Breast epithelium (tissue), 4 donors: ENCODE data around the gene PRLH. TPM values are rescaled to one million over a fixed set of nuclear protein-coding genes. Genes with fewer than 3 reads are reported as not detected.
"Not testable (repeated sequence)": the region's sequence is repeated elsewhere in the genome, so short reads cannot be mapped to it uniquely, and the experiment has no call there.

Experiments
- DNase-seq, 2 donors: peaks; one replicate each; pipeline ENCODE4 v3.0.0-alpha.2; 2019; ENCODE audit warnings: low spot score in 2 of 2
- H3K27ac ChIP-seq, 2 donors: fragments of 200-600 bp; sonication (generic) in 1 of 2; one replicate each; pipeline ENCODE4 v1.5.1; 2016 to 2019; ENCODE audit warnings: mild to moderate bottlenecking in 1 of 2
- H3K27me3 ChIP-seq, 2 donors: fragments of 200-600 bp; sonication (generic) in 1 of 2; one replicate each; pipeline versions ENCODE4 v1.5.1 to v1.6.0; 2017 to 2019; ENCODE audit warnings: control low read depth in 1 of 2, mild to moderate bottlenecking in 1 of 2
- H3K36me3 ChIP-seq: fragments of 200-600 bp; one replicate; pipeline ENCODE4 v1.5.1; 2019
- H3K4me1 ChIP-seq, 2 donors: fragments of 200-600 bp; sonication (generic); one replicate each; pipeline ENCODE4 v1.5.1; 2016 to 2019; ENCODE audit warnings: control low read depth in 1 of 2
- H3K4me3 ChIP-seq, 3 donors: fragments of 200-600 bp; sonication (generic); 1 replicate in 2 of 3; 2 replicates in 1 of 3; pipeline ENCODE4 v1.5.1; 2016 to 2019; ENCODE audit warnings: mild to moderate bottlenecking in 3 of 3, moderate library complexity in 2 of 3
- H3K9me3 ChIP-seq, 2 donors: fragments of 200-600 bp; sonication (generic) in 1 of 2; one replicate each; pipeline ENCODE4 v1.5.1; 2016 to 2019; ENCODE audit warnings: control low read depth in 1 of 2
- POLR2A ChIP-seq: fragments of 450-650 bp; IDR thresholded peaks from one replicate; pipeline ENCODE4 v1.6.1; 2016; ENCODE audit warnings: antibody characterized with exemption, mild to moderate bottlenecking, moderate library complexity
- POLR2AphosphoS5 ChIP-seq, 3 donors: sonication (generic); formaldehyde crosslinking; IDR thresholded peaks; one replicate each; pipeline ENCODE4 v1.6.1; 2017; ENCODE audit warnings: antibody characterized with exemption in 3 of 3
- intact Hi-C: fragments of 100-400 bp; cut with DNase I; formaldehyde crosslinking; loops from one replicate; pipeline ENCODE4 v1.15.1; 2023; ENCODE audit warnings: low total_unique reads
- total RNA-seq, 3 donors: library from RNA; depleted of rRNA; stranded (reverse); fragments of >200 nt; gene quantifications; one replicate each; pipeline ENCODE4 v1.1.0, GENCODE V29; 2016
- TF ChIP-seq, protein P1 (sequence below), 3 donors: fragments of 450-650 bp; IDR thresholded peaks; one replicate each; pipeline ENCODE4 v1.5.1; 2016 to 2017; ENCODE audit warnings: antibody characterized with exemption in 3 of 3, mild to moderate bottlenecking in 3 of 3, moderate library complexity in 3 of 3

PRLH gene
- total RNA-seq, 3 donors from 2014 or later: not detected

GRCh38 chr2:237603718-237604362 lies 37.5 kb downstream of the PRLH start:
- no peaks in the 10 kb centered on the region for H3K27me3 ChIP-seq
- intact Hi-C loops: no loop called here
- no peaks in the 10 kb centered on the region for H3K4me1 ChIP-seq
- H3K36me3 ChIP-seq: no peaks in the 10 kb centered on the region
- TF ChIP-seq POLR2AphosphoS5 (IDR thresholded peaks at IDR 0.05) (peak; percentile 31 to 54 (median 40)), POLR2A (no peak)
- TF ChIP-seq, protein P1, sequence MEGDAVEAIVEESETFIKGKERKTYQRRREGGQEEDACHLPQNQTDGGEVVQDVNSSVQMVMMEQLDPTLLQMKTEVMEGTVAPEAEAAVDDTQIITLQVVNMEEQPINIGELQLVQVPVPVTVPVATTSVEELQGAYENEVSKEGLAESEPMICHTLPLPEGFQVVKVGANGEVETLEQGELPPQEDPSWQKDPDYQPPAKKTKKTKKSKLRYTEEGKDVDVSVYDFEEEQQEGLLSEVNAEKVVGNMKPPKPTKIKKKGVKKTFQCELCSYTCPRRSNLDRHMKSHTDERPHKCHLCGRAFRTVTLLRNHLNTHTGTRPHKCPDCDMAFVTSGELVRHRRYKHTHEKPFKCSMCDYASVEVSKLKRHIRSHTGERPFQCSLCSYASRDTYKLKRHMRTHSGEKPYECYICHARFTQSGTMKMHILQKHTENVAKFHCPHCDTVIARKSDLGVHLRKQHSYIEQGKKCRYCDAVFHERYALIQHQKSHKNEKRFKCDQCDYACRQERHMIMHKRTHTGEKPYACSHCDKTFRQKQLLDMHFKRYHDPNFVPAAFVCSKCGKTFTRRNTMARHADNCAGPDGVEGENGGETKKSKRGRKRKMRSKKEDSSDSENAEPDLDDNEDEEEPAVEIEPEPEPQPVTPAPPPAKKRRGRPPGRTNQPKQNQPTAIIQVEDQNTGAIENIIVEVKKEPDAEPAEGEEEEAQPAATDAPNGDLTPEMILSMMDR (IDR thresholded peaks at IDR 0.05): no peak
- peak overlapping the region; percentile 42 to 69 for H3K27ac ChIP-seq
- H3K9me3 ChIP-seq: no peaks in the 10 kb centered on the region
- peak in 1 of 2 donors; percentile 36 for DNase-seq
- H3K4me3 ChIP-seq: peak overlapping the region in 2 of 3 donors; percentile 22 to 46

GRCh38 chr2:237604391-237604790 lies 38.0 kb downstream of the PRLH start:
- H3K4me1 ChIP-seq: no peaks in the 10 kb centered on the region
- no peaks in the 10 kb centered on the region for H3K27me3 ChIP-seq
- TF ChIP-seq, protein P1 (IDR thresholded peaks at IDR 0.05): no peak
- TF ChIP-seq POLR2A (no peak), POLR2AphosphoS5 (IDR thresholded peaks at IDR 0.05) (no peak)

GRCh38 chr2:237604960-237605359 lies 38.6 kb downstream of the PRLH start:
- intact Hi-C loops: no loop called here
- no peak overlapping the region for H3K27ac ChIP-seq
- H3K36me3 ChIP-seq: no peaks in the 10 kb centered on the region
- DNase-seq: no peak
- no peaks in the 10 kb centered on the region for H3K4me1 ChIP-seq
- no peak overlapping the region for H3K4me3 ChIP-seq
- no peaks in the 10 kb centered on the region for H3K27me3 ChIP-seq
- TF ChIP-seq, protein P1 (IDR thresholded peaks at IDR 0.05): no peak
- TF ChIP-seq POLR2AphosphoS5 (IDR thresholded peaks at IDR 0.05) (no peak), POLR2A (no peak)
- no peaks in the 10 kb centered on the region for H3K9me3 ChIP-seq

More at GRCh38 chr2:237604391-237604790, 38.0 kb downstream of the PRLH start:
- Histone ChIP-seq H3K9me3 (no peaks in the 10 kb centered on the region), H3K4me3 (no peak overlapping the region), H3K36me3 (no peaks in the 10 kb centered on the region), H3K27ac (no peak overlapping the region)
- no peak for DNase-seq
- intact Hi-C loops: no loop called here

DNA sequence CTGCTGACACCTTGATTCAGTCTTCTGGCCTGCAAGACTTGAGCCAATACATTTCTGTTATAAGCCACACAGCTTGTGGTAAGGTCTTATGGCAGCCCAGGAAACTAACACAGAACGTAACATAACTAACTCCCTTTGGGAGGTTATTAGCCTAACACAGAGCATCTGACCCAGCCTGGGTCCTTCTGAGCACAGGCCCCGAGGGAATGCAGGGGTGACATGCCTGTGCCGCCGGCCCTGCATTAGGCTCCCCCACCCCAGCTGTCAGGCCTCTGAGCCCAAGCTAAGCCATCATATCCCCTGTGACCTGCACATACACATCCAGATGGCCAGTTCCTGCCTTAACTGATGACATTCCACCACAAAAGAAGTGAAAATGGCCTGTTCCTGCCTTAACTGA lies 40.1 kb downstream of the PRLH start:
- DNase-seq, H3K4me3 ChIP-seq, H3K36me3 ChIP-seq, H3K27ac ChIP-seq, H3K9me3 ChIP-seq, H3K27me3 ChIP-seq, H3K4me1 ChIP-seq, intact Hi-C loops: not testable (repeated sequence)

DNA sequence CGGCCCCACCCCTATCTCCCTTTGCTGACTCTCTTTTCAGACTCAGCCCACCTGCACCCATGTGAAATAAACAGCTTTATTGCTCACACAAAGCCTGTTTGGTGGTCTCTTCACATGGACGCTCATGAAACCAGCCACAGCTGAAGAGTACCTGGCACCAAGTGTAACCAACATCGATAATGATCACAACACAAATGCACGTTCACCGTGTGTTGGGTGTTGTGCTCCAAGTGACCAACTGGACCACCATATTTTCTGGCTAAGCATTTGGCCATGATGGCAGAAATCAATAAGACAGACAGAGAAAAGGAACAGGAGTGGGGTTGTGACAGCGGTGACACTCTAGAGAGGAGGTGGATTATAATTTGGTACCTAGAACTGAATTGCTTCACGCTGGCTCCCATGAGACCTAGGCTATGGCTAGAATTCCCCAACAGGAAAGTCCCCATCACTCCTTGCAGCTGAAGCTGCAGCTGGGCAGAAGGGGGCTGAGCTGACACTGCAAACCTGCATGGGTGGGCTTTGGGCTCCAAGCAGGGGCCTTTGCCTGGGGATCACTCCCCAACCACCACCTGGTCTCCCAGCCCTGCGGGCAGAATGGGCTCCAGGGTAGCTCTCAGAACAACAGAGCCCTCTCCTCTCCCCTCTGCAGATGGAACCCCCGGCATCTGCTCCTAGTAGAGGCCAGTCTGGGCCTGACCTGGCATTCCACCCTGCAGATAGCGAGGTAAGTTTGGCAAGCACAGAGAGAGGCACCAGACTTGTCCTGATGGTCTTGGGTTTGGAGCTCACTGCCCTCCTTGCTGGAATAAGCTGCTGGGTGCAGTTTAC lies 46.4 kb downstream of the PRLH start:
- intact Hi-C loops: no loop called here
- no peaks in the 10 kb centered on the region for H3K27me3 ChIP-seq
- H3K4me3 ChIP-seq: no peak overlapping the region
- H3K4me1 ChIP-seq: peaks cover 3 to 5% of the 10 kb centered on the region in 2 donors
- H3K27ac ChIP-seq: no peak overlapping the region
- TF ChIP-seq, protein P1 (IDR thresholded peaks at IDR 0.05): no peak
- TF ChIP-seq POLR2A: no peak
- TF ChIP-seq POLR2AphosphoS5 (IDR thresholded peaks at IDR 0.05): no peak
- H3K36me3 ChIP-seq: no peaks in the 10 kb centered on the region
- H3K9me3 ChIP-seq: no peaks in the 10 kb centered on the region
- no peak for DNase-seq
